GM19324 (cell line): ENCODE data around the gene ATP8B4.

Experiments
- ATAC-seq: cut with Tn5 transposase; IDR thresholded peaks from one replicate; pipeline ENCODE4 v1.9.1; 2021; ENCODE audit warnings: mild to moderate bottlenecking, moderate library complexity; ENCODE audit not compliant: unreplicated experiment, low FRiP score

Gene ATP8B4

DNA sequence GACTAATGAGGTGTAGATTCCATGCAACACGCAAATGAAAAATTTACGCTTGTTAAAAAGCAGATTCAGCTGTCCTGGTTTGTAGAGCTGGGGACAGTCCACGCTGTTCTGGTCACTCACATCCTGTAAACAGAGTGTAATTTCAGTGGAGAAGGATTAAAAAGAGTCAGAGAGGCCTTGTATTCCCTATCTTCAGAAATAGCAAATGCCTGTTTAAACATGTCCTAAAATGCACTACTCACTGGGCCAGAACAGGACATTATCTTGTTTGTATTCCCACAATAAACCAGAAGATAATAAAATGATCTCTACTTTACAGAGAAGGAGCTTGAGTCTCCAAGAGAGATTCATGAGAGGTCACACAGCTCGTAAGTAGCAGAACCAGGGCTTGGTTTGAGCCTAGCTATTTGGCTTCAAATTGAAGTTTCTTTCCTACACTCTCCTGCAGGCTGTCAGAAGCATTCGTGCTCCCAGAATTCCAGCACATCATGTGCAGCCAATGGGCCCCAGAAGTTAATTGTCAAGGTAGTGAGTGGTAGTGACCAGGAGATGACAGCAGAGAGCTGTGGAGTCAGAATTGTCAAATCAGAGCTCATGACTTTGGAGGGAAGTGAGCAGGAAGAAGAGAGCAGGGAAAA lies 242.5 kb downstream of the ATP8B4 start:
- ATAC-seq = no peak

DNA sequence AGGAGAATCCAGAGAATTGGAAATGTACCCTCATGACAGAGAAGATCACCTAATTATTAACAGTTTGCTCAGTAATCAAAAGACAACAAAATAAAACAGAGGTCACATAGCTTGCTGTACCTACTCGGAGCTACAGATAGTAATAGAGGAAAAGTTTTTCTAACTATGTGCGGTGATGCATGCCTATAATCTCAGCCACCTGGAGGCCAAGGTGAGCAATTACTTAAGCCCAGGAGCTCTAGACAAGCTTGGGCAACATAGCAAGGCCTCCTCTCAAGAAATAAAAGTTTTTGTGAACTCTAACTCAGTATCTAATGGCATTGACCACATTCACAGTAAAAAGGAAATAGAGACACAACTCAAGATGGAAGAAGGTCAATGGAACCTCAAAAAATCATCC lies 243.6 kb downstream of the ATP8B4 start:
- ATAC-seq = no peak

- no peak for ATAC-seq
Observed at GRCh38 chr15:49870472-49870871, 248.6 kb downstream of the ATP8B4 start.

- no peak for ATAC-seq
Observed at GRCh38 chr15:49868348-49868747, 250.7 kb downstream of the ATP8B4 start.

DNA sequence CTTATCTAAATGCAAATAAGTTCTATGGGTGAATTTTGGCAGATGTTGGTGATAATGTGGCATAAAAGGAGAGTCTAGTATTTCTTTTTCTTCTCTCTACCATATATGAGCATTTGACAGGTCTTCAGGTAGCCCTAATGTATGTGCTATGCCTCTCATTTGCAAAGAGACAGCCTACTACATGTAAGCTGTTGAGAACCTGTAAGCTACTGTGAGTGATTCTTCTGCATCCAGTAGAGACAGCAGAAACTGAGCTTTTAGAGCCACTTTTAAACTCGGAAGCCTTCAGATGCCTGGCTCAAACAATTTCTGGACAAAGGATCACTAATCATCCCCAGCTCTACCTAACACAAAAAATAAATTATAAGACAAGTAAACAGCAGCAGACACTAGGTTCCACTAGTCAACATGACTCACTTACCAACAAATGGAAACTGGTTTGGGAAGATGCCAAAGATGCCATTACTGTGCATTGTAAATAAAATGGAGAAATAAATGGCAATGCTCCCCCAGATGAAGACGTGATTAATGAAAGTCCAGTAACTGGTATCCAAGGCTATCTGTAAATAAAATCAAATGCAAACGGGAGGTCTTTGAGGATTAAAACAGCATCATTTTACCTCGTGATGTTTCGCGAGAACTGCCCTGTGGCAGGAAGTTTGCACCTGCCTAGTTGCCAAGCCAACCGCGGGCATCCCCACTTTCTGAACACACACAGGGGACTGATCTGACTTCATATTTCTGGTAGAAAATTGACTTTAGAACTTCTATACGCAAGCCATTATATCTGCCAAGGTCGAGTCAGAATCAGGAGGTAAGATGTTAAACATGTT lies 252.9 kb downstream of the ATP8B4 start:
- ATAC-seq = no peak

GRCh38 chr15:49864251-49864650 lies 254.8 kb downstream of the ATP8B4 start:
- ATAC-seq = no peak

GRCh38 chr15:49863431-49864224 lies 255.4 kb downstream of the ATP8B4 start:
- ATAC-seq = no peak

DNA sequence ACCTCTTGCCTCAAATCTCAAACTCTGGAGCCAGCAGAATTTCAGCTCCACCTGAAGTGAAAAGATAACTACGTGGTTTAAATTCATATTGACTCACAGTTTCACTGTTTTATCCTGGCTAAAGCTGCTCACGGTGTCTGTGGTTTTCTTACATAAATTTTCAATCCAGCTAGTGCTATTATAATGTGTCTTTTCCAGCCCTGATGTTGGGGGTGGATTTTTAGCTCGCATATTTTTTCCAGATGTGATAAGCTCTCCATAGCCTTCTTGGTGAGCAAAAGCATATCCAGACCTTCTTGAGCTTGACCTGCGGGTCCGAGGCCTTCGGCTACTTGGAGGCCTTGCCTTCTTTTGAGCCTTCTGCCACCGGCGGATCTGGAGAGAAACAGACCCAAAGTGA lies 258.9 kb downstream of the ATP8B4 start:
- no peak for ATAC-seq

GRCh38 chr15:49857496-49858475 lies 261.2 kb downstream of the ATP8B4 start:
- no peak for ATAC-seq

- ATAC-seq = no peak
Observed at GRCh38 chr15:49855917-49856637, 263.0 kb downstream of the ATP8B4 start.

GRCh38 chr15:49852756-49853155 lies 266.3 kb downstream of the ATP8B4 start:
- no peak for ATAC-seq

DNA sequence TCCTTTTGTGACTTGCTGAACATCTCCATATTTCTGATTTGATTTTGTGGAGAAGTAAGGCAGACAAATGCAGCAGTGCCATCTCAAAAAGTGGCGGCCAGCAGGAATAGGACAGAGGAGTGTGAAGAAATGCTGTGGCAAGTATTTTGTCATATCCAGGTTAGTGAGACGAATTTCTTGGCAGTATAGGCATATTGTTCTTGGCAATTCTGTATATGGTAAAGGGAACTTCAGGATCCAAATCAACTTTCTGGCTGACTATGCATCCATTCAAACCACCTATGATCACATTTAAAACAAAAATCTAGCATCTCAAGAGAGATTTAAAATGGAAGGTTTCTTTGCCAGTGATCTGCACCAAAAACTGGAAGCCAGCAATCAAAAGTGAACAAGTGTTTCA lies 270.2 kb downstream of the ATP8B4 start:
- no peak for ATAC-seq

DNA sequence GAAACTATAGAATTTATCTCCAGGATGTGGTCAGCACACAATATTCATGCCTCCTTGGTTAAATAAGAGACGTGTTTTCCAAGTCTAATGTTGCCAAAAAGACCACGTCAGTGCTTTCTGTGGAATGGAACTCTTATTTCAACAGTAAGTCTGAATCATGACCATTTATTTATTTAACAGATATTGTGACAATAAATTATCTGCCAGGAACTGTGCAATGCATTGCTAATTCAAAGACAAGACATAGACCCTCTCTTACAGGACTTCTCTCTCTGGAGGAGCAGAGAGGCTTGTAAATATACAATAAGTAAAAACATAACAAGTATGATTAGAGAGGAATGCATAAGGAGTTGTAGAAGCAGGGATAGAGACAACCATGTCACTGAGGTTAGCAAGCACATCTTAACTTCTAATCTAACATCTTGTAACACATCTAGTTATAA lies 270.7 kb downstream of the ATP8B4 start:
- no peak for ATAC-seq

GRCh38 chr15:49847423-49848281 lies 271.4 kb downstream of the ATP8B4 start:
- no peak for ATAC-seq

DNA sequence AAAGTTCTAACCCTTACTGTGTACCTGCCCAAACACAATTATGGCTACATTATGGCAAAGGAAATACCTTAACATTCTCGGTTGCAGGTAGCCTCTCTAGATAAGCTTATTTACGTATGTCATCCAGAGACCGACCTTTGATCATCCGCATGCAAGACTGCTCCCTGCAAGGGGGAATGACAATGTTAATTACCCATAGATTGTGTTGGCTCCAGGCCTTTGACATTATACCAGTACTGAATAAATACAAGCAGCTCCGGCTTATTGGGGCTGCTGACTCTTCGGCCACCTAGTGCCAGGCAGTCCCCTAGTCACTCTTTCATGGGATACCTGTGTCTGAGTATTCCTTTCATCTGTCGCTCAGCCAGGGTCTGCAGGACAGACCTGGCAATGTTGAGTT lies 274.6 kb downstream of the ATP8B4 start:
- no peak for ATAC-seq

DNA sequence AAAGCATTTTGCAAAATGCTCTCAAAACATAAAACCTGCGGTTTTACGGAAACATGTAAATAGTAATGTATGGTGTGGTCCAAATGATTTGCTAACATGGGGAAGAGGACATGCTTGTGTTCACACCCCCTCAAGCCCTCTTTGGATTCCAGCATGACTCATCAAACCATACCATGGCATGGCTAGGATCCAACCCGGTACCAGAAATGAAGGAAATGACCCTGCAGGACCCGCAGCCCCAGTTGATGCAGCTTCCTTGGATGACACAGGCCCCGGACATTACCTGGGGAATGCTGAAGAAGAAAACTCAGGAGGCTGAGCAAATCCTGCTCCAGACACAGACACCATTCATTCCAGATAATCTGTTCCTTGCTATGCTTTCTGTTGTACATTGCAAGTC lies 275.3 kb downstream of the ATP8B4 start:
- no peak for ATAC-seq

- ATAC-seq = no peak
Observed at GRCh38 chr15:49842031-49842730, 276.9 kb downstream of the ATP8B4 start.

- no peak for ATAC-seq
Observed at GRCh38 chr15:49832511-49832910, 286.5 kb downstream of the ATP8B4 start.
